Osteocyte (in vitro differentiated cells): ENCODE results near the gene CRTC1. TPM values are rescaled to one million over a fixed set of nuclear protein-coding genes. Genes with fewer than 3 reads are reported as not detected.

Experiments used
- DNase-seq: peaks from one replicate; pipeline ENCODE4 v3.0.0; 2021; ENCODE audit warnings: mixed read lengths; ENCODE audit not compliant: unreplicated experiment; ENCODE audit errors: extremely low spot score
- H3K27ac Mint-ChIP-seq: one replicate; pipeline ENCODE4 v1.8.0; 2021; ENCODE audit warnings: mild to moderate bottlenecking, mixed read lengths; ENCODE audit not compliant: unreplicated experiment
- H3K27me3 Mint-ChIP-seq: one replicate; pipeline ENCODE4 v1.8.0; 2021; ENCODE audit warnings: mixed read lengths; ENCODE audit not compliant: unreplicated experiment
- H3K36me3 Mint-ChIP-seq: one replicate; pipeline ENCODE4 v1.8.0; 2021; ENCODE audit warnings: mixed read lengths; ENCODE audit not compliant: unreplicated experiment
- H3K4me1 Mint-ChIP-seq: one replicate; pipeline ENCODE4 v1.8.0; 2021; ENCODE audit warnings: mixed read lengths; ENCODE audit not compliant: unreplicated experiment
- H3K4me3 Mint-ChIP-seq: one replicate; pipeline ENCODE4 v1.8.0; 2021; ENCODE audit warnings: mild to moderate bottlenecking, moderate library complexity, mixed read lengths; ENCODE audit not compliant: unreplicated experiment
- H3K9me3 Mint-ChIP-seq: one replicate; pipeline ENCODE4 v1.8.0; 2021; ENCODE audit warnings: mixed read lengths; ENCODE audit not compliant: unreplicated experiment
- CTCF ChIP-seq: fragments of 200-600 bp; sonication (generic); IDR thresholded peaks from 2 replicates; pipeline ENCODE4 v1.5.0; 2021; ENCODE audit warnings: antibody characterized with exemption, mild to moderate bottlenecking, moderate library complexity
- total RNA-seq: library from RNA; stranded (reverse); gene quantifications from 2 replicates; pipeline ENCODE4 v1.2.1, GENCODE V29; 2021

Gene CRTC1
- total RNA-seq, 1 donor from 2014 or later, result 25.7 TPM

GRCh38 chr19:18660939-18661670 lies 22.4 kb upstream of the CRTC1 start:
- H3K27ac Mint-ChIP-seq, result peak overlapping the region; percentile 39
- no peaks in the 10 kb centered on the region for H3K27me3 Mint-ChIP-seq
- H3K4me1 Mint-ChIP-seq, result peaks cover 64% of the 10 kb centered on the region
- TF ChIP-seq CTCF, result no peak
- no peak for DNase-seq
- no peaks in the 10 kb centered on the region for H3K36me3 Mint-ChIP-seq
- H3K9me3 Mint-ChIP-seq, result no peaks in the 10 kb centered on the region
- no peak overlapping the region for H3K4me3 Mint-ChIP-seq

- H3K4me3 Mint-ChIP-seq, result no peak overlapping the region
- no peak for TF ChIP-seq CTCF
- H3K27me3 Mint-ChIP-seq, result no peaks in the 10 kb centered on the region
- H3K36me3 Mint-ChIP-seq, result peaks cover 7% of the 10 kb centered on the region
- no peak for DNase-seq
- H3K27ac Mint-ChIP-seq, result peak overlapping the region; percentile 44
- no peaks in the 10 kb centered on the region for H3K9me3 Mint-ChIP-seq
- H3K4me1 Mint-ChIP-seq, result peaks cover 47% of the 10 kb centered on the region
These were observed 20.3 kb upstream of the CRTC1 start for GRCh38 chr19:18662972-18663732.

GRCh38 chr19:18663940-18664530 lies 19.4 kb upstream of the CRTC1 start:
- Mint-ChIP-seq H3K36me3 (peaks cover 7% of the 10 kb centered on the region), H3K27me3 (no peaks in the 10 kb centered on the region), H3K9me3 (no peaks in the 10 kb centered on the region), H3K4me1 (peaks cover 38% of the 10 kb centered on the region), H3K27ac (no peak overlapping the region), H3K4me3 (no peak overlapping the region)
- TF ChIP-seq CTCF, result no peak
- no peak for DNase-seq

DNA sequence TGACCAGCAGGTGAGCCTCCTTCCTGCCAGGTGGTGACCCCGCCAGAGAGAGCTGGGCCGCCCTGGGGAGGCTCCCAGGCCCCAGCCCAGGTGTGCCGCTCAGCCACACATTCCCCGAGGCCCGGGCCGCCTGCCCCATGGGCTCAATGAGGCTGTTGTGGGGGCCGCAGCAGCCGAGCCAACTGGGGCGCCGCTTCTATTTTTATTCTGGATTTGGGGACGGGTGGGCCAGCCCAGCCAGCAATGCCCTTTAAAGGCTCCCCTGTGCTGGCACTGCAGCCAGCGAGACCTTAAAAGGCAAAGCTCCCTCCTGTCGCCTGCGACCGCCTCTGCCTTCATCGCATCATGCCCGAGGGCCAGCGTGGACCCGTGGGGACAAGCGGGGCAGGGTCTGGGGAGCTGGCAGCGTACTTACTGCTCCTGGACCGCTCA lies 17.7 kb upstream of the CRTC1 start:
- Mint-ChIP-seq H3K4me3 (no peak overlapping the region), H3K4me1 (peaks cover 26% of the 10 kb centered on the region), H3K36me3 (peaks cover 12% of the 10 kb centered on the region), H3K9me3 (no peaks in the 10 kb centered on the region), H3K27me3 (no peaks in the 10 kb centered on the region), H3K27ac (no peak overlapping the region)
- TF ChIP-seq CTCF, result no peak
- no peak for DNase-seq

DNA sequence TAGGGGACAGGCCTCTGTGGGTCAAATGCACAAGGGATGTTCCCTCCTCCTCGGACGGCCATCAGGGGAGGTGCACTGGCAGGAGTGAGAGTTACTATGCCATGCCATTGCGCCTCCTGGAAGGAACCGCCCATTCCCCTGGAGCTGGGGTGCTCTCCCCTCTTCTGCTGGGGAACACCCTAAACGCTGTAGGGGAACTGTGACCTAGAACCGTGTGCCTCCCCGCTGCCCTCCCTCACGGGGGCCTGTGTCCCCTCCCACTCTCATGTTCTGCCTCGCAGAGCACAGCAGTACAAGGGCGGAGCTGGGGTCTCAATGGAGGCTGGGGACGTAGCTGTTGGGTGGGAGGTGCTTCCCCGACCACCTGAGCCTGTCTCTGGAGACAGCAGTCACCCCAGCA lies 17.2 kb upstream of the CRTC1 start:
- Mint-ChIP-seq H3K4me1 (peaks cover 21% of the 10 kb centered on the region), H3K9me3 (no peaks in the 10 kb centered on the region), H3K4me3 (no peak overlapping the region), H3K27ac (no peak overlapping the region), H3K27me3 (no peaks in the 10 kb centered on the region), H3K36me3 (peaks cover 12% of the 10 kb centered on the region)
- DNase-seq, result no peak
- TF ChIP-seq CTCF, result no peak
